Fibroblast of the aortic adventitia (primary cell): ENCODE measurements around the gene DAP. TPM values are rescaled to one million over a fixed set of nuclear protein-coding genes. Genes with fewer than 3 reads are reported as not detected.
"Not testable (repeated sequence)": the region's sequence is repeated elsewhere in the genome, so short reads cannot be mapped to it uniquely, and the experiment has no call there.

Experiments used
- DNase-seq: peaks from one replicate; pipeline ENCODE4 v3.0.0-alpha.2; 2010; ENCODE audit warnings: low read depth
- H3K4me3 ChIP-seq: 2 replicates; pipeline ENCODE4 v1.5.1; 2011; ENCODE audit warnings: low read depth, mild to moderate bottlenecking, control low read depth, low read length, moderate library complexity
- CTCF ChIP-seq: IDR thresholded peaks from 2 replicates; pipeline ENCODE4 v1.5.1; 2011; ENCODE audit warnings: mild to moderate bottlenecking, low read length, control low read depth, inconsistent platforms; ENCODE audit not compliant: insufficient read depth
- small RNA-seq: library from RNA; depleted of rRNA; stranded (forward); fragments of <200 nt; gene quantifications from one replicate; pipeline ENCODE3, GENCODE V24; 2012
- total RNA-seq: library from RNA; depleted of rRNA; stranded (reverse); fragments of >200 nt; gene quantifications from 2 replicates; pipeline ENCODE4 v1.2.3, GENCODE V29; 2012; ENCODE audit warnings: low replicate concordance

DAP gene
- total RNA-seq, 1 donor: 49.3 TPM

- no peak for DNase-seq
- no peak for TF ChIP-seq CTCF
- no peak overlapping the region for H3K4me3 ChIP-seq
Measured at GRCh38 chr5:10633271-10634049, 127.6 kb downstream of the DAP start.

DNA sequence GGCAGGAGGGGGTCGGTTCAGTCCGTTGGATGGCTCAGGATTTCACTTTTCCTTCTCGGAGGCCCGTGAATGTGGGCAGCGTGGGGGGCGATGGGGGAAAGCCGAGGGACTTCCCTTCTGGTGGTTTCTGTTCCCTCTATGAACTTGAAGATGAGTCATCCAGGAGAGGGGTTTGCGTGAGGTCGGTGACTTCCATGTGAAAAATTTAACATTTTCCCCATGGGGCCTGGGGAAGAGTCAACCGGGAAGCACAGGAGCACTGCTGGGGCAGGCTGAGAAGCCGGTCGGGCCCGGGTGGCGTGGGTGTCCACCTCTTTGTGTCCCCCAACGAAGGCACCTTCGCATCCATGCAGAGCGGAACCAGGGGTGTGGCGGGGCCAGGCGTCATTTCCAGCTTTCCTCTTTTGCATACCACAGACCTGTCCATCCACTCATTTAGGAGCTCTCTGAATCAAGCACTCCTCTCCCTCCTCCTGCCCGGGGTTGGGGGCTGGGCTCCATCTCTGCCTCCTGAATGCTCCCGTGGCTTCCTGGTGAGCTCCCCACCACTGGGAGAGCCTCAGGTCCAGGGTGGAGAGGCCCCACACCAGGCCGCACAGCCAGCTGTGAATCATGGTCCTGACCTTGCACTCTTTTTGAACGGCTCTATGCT lies 128.8 kb downstream of the DAP start:
- no peak overlapping the region for H3K4me3 ChIP-seq
- DNase-seq: no peak
- TF ChIP-seq CTCF: no peak

GRCh38 chr5:10631316-10631996 lies 129.6 kb downstream of the DAP start:
- no peak overlapping the region for H3K4me3 ChIP-seq
- TF ChIP-seq CTCF: no peak
- DNase-seq: no peak

DNA sequence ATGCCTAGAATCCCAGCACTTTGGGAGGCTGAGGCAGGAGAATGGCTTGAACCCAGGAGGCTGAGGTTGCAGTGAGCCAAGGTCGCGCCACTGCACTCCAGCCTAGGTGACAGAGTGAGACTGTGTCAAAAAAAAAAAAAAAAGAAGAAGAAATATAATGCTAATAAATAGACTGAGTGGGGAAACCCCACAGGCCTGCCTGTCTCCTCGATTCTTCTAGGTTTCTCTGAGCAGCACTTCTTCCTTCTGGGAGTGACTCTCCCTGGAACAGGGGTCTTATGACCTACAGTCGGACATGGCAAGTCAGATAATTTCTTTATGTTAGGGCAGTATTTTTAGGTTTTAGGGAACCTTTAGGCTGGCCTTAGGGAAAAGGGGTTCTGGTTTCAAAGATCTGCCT lies 130.3 kb downstream of the DAP start:
- not testable (repeated sequence) for H3K4me3 ChIP-seq, DNase-seq

- no peak overlapping the region for H3K4me3 ChIP-seq
- TF ChIP-seq CTCF: no peak
- DNase-seq: no peak
Measured at GRCh38 chr5:10630126-10630525, 130.9 kb downstream of the DAP start.

DNA sequence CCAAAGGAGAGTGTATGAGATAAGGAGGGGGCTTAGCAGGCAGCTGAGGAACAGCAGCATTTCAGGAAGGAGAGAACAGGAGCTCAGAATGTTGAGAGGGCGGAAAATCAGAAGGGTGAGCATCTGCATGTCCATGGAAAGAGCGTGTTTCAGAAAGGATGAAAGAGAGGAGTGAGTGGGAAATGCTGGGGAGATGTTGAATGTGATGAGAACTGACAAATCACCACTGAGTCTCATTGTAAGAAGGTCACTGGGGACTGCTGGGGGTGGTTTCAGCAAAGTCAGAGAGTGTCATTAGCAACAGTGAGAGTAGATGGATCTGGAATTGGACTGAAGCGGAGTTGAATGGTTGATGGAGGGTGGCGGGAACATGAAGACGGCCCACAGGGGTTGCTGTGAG lies 131.4 kb downstream of the DAP start:
- no peak for TF ChIP-seq CTCF
- H3K4me3 ChIP-seq: no peak overlapping the region
- no peak for DNase-seq

Small RNAs within 50 kb of the gene (small RNA-seq; reads per million reads assigned to genes)
- gene AC012629.4: not detected

Other genes with a start within 250 kb of the DAP start
- gene ANKRD33B, start 197.2 kb downstream of the DAP start, total RNA-seq: 8.3 and 11.3 TPM in 2 replicates